ENCODE measurements around the gene VAPA. TPM values are rescaled to one million over a fixed set of nuclear protein-coding genes. Genes with fewer than 3 reads are reported as not detected.

The VAPA gene
- total and polyA plus RNA-seq, 9 of the 15 experiments (the other 6 are each of a cell fraction or from before 2014, with no cell fraction given) = 219 to 902 (median 526) TPM

- no peak for FAIRE-seq
- TSS peak; percentile 39 for BruUV-seq (replicated peaks)
- Histone ChIP-seq H2AFZ (ENCODE audit: low read depth, low read length) (no peak overlapping the region), H3K36me3 (ENCODE audit: control insufficient read depth, insufficient read depth, low read length) (peaks cover 36% of the 10 kb centered on the region), H3K27me3 (ENCODE audit: control insufficient read depth in 2 of 2, insufficient read depth in 2 of 2, low read length in 2 of 2) (no peaks in the 10 kb centered on the region), H3K9me3 (replicated peaks; ENCODE audit: control insufficient read depth, insufficient read depth, low read depth, low read length) (peaks cover 6% of the 10 kb centered on the region), H3K79me2 (ENCODE audit: control insufficient read depth, insufficient read depth, low read length) (peaks cover 76% of the 10 kb centered on the region), H3K9ac (ENCODE audit: insufficient read depth in 1 of 2, low read depth in 2 of 2, low read length in 2 of 2) (peak overlapping the region in 1 of 2 experiments; percentile 91; a peak in 3 of 4 replicates), H3K4me2 (ENCODE audit: insufficient read depth, low read length) (peak overlapping the region; percentile 80), H3K9me1 (ENCODE audit: control insufficient read depth, insufficient read depth, low read length) (peaks cover 2% of the 10 kb centered on the region), H3K4me3 (peak overlapping the region; percentile 85), H3K4me1 (replicated peaks in 1 of 2; ENCODE audit: control insufficient read depth in 2 of 2, insufficient read depth in 2 of 2, low read length in 2 of 2) (peaks cover 22 to 31% of the 10 kb centered on the region in 2 experiments), H3K27ac (ENCODE audit: extremely low read depth, low read depth, low read length) (peak overlapping the region; percentile 97), H4K20me1 (replicated peaks; ENCODE audit: control insufficient read depth, insufficient read depth, low read length) (peaks cover 55% of the 10 kb centered on the region)
- CTCF ChIA-PET (ENCODE audit: low intra/inter-chr PET ratio) = no interaction called here
- 0% methylated on average over 2 of the region's 2 CpGs for WGBS (ENCODE audit: insufficient coverage, low coverage, missing lambda C conversion rate)
- in situ Hi-C loops (cut with MboI) (loop anchor here (10.0 kb wide), 1 partner anchor 901 kb away; no protein-coding TSS in a partner anchor), intact Hi-C loops (cut with micrococcal nuclease) (loop anchor here (5.0 to 10.0 kb wide), 2 partner anchors 104 to 231 kb away; no protein-coding TSS in a partner anchor)
- POLR2A ChIA-PET = interaction anchor here (0.6 to 3.7 kb wide), 13 partner anchors 9 to 300 kb away, joined by 3 to 72 read pairs (median 8); no protein-coding TSS in a partner anchor
- ATAC-seq = no peak; the same call in 1 of the 3 replicates
- no peak for DNase-seq (ENCODE audit: extremely low read depth in 1 of 4, low spot score in 3 of 4)
- TF ChIP-seq ELF4 (CRISPR knock-in tag; IDR thresholded peaks at IDR 0.05) = no peak; the same call in 1 of the 2 replicates
- no peak for TF ChIP-seq ZNF146 (CRISPR knock-in tag; IDR thresholded peaks at IDR 0.05; ENCODE audit: unreplicated experiment)
- TF ChIP-seq ESRRA (IDR thresholded peaks at IDR 0.05; ENCODE audit: borderline replicate concordance, low read depth) = no peak
- no peak for TF ChIP-seq SIN3A (IDR thresholded peaks at IDR 0.05; ENCODE audit: borderline replicate concordance in 2 of 2, control insufficient read depth in 1 of 2, low read depth in 2 of 2, low read length in 2 of 2)
- TF ChIP-seq DIDO1 (tag; IDR thresholded peaks at IDR 0.05; ENCODE audit: low read depth) = no peak
- TF ChIP-seq POLR2G (IDR thresholded peaks at IDR 0.05; ENCODE audit: low read depth, low read length) = no peak
- no peak; the same call in 1 of the 2 replicates for TF ChIP-seq ZNF551 (CRISPR knock-in tag; IDR thresholded peaks at IDR 0.05)
- TF ChIP-seq THAP7 (CRISPR knock-in tag; IDR thresholded peaks at IDR 0.05) = no peak
- no peak for TF ChIP-seq NELFE (IDR thresholded peaks at IDR 0.05; ENCODE audit: insufficient read depth, insufficient read length)
- no peak for TF ChIP-seq STAT6 (CRISPR knock-in tag; IDR thresholded peaks at IDR 0.05)
- TF ChIP-seq TAF9B (IDR thresholded peaks at IDR 0.05; ENCODE audit: partially characterized antibody) = no peak
- no peak for TF ChIP-seq ZBED1 (IDR thresholded peaks at IDR 0.05)
- TF ChIP-seq FOXJ2 (tag; IDR thresholded peaks at IDR 0.05) = no peak
- TF ChIP-seq ZNF217 (CRISPR knock-in tag; IDR thresholded peaks at IDR 0.05) = no peak
- TF ChIP-seq ZNF780A (CRISPR knock-in tag; IDR thresholded peaks at IDR 0.05) = no peak
- no peak for TF ChIP-seq SP2 (IDR thresholded peaks at IDR 0.05; ENCODE audit: extremely low read depth, low read depth, low read length, poor library complexity, severe bottlenecking)
- TF ChIP-seq POLR2AphosphoS2 (IDR thresholded peaks at IDR 0.05; ENCODE audit: low read length) = peak; percentile 54; the same call in 1 of the 2 replicates
- 0 out of 2 replicates have a peak, but pooled peaks have one; percentile 49 for TF ChIP-seq HDGF (IDR thresholded peaks at IDR 0.05)
Measured at GRCh38 chr18:9916077-9916639, 2.3 kb downstream of the VAPA start.
